ENCODE results near the gene SIGLEC1. TPM values are rescaled to one million over a fixed set of nuclear protein-coding genes. Genes with fewer than 3 reads are reported as not detected.

SIGLEC1 gene
- polyA plus RNA-seq, 6 donors from 2014 or later, result not detected

- H3K9me3 Mint-ChIP-seq, result peaks cover 0 to 2% (median 0%) of the 10 kb centered on the region in 7 donors
- DNase-seq, result no peak
Observed at GRCh38 chr20:3729811-3730540, 17.6 kb upstream of the SIGLEC1 start.

GRCh38 chr20:3729378-3729777 is 17.0 kb upstream of the SIGLEC1 start:
- H3K27me3 Mint-ChIP-seq, result peaks cover 31 to 74% (median 67%) of the 10 kb centered on the region in 3 donors
- no peak overlapping the region for H3K27ac Mint-ChIP-seq
- H3K36me3 Mint-ChIP-seq, result no peaks in the 10 kb centered on the region
- ATAC-seq (ENCODE audit: low read depth in 2 of 2) (no peak), DNase-seq (no peak)
- no peaks in the 10 kb centered on the region for H3K4me1 Mint-ChIP-seq
- no peak overlapping the region for H3K4me3 Mint-ChIP-seq
- H3K9me3 Mint-ChIP-seq, result peaks cover 0 to 2% (median 0%) of the 10 kb centered on the region in 7 donors

More at GRCh38 chr20:3729811-3730540, 17.6 kb upstream of the SIGLEC1 start:
- ATAC-seq (ENCODE audit: low read depth in 2 of 2), result no peak
- H3K4me1 Mint-ChIP-seq, result no peaks in the 10 kb centered on the region
- H3K36me3 Mint-ChIP-seq, result no peaks in the 10 kb centered on the region
- no peak overlapping the region for H3K27ac Mint-ChIP-seq
- peaks cover 34 to 73% (median 67%) of the 10 kb centered on the region in 3 donors for H3K27me3 Mint-ChIP-seq
- H3K4me3 Mint-ChIP-seq, result peak overlapping the region in 3 of 8 donors; percentile 37 to 68 (median 47)

- Mint-ChIP-seq H3K27me3 (peaks cover 31 to 76% (median 66%) of the 10 kb centered on the region in 3 donors), H3K4me1 (no peaks in the 10 kb centered on the region), H3K36me3 (no peaks in the 10 kb centered on the region), H3K9me3 (peaks cover 0 to 2% (median 0%) of the 10 kb centered on the region in 7 donors), H3K4me3 (no peak overlapping the region), H3K27ac (no peak overlapping the region)
- ATAC-seq (ENCODE audit: low read depth in 2 of 2), result no peak
- DNase-seq, result no peak
Observed at GRCh38 chr20:3728876-3729275, 16.5 kb upstream of the SIGLEC1 start.

- ATAC-seq (ENCODE audit: low read depth in 2 of 2), result no peak
- Mint-ChIP-seq H3K4me3 (no peak overlapping the region), H3K27me3 (peaks cover 28 to 70% (median 61%) of the 10 kb centered on the region in 3 donors), H3K4me1 (no peaks in the 10 kb centered on the region), H3K9me3 (peaks cover 0 to 2% (median 0%) of the 10 kb centered on the region in 7 donors), H3K36me3 (no peaks in the 10 kb centered on the region), H3K27ac (no peak overlapping the region)
- DNase-seq, result no peak
Observed at GRCh38 chr20:3728354-3728753, 16.0 kb upstream of the SIGLEC1 start.

- Mint-ChIP-seq H3K4me1 (no peaks in the 10 kb centered on the region), H3K27ac (no peak overlapping the region), H3K4me3 (no peak overlapping the region), H3K36me3 (no peaks in the 10 kb centered on the region), H3K27me3 (peaks cover 25 to 64% (median 61%) of the 10 kb centered on the region in 3 donors), H3K9me3 (no peaks in the 10 kb centered on the region)
- no peak for ATAC-seq (ENCODE audit: low read depth in 2 of 2)
- no peak for DNase-seq
Observed at GRCh38 chr20:3727401-3728021, 15.1 kb upstream of the SIGLEC1 start.

- DNase-seq (no peak), ATAC-seq (ENCODE audit: low read depth in 2 of 2) (no peak)
- H3K9me3 Mint-ChIP-seq, result peaks cover 0 to 2% (median 0%) of the 10 kb centered on the region in 7 donors
- no peak overlapping the region for H3K4me3 Mint-ChIP-seq
- H3K27me3 Mint-ChIP-seq, result peaks cover 25 to 61% (median 48%) of the 10 kb centered on the region in 3 donors
- no peak overlapping the region for H3K27ac Mint-ChIP-seq
- no peaks in the 10 kb centered on the region for H3K36me3 Mint-ChIP-seq
- peaks cover 0 to 9% (median 0%) of the 10 kb centered on the region in 3 donors for H3K4me1 Mint-ChIP-seq
Observed at GRCh38 chr20:3724356-3724755, 12.0 kb upstream of the SIGLEC1 start.

- peaks cover 0 to 2% (median 0%) of the 10 kb centered on the region in 7 donors for H3K9me3 Mint-ChIP-seq
- no peaks in the 10 kb centered on the region for H3K36me3 Mint-ChIP-seq
- no peak for DNase-seq
- peaks cover 0 to 9% (median 0%) of the 10 kb centered on the region in 3 donors for H3K4me1 Mint-ChIP-seq
- ATAC-seq (ENCODE audit: low read depth in 2 of 2), result no peak
- H3K4me3 Mint-ChIP-seq, result no peak overlapping the region
- H3K27me3 Mint-ChIP-seq, result peaks cover 22 to 55% (median 41%) of the 10 kb centered on the region in 3 donors
- no peak overlapping the region for H3K27ac Mint-ChIP-seq
Observed at GRCh38 chr20:3723284-3723683, 10.9 kb upstream of the SIGLEC1 start.

GRCh38 chr20:3721912-3722311 is 9.5 kb upstream of the SIGLEC1 start:
- Mint-ChIP-seq H3K27ac (no peak overlapping the region), H3K4me3 (no peak overlapping the region), H3K9me3 (peaks cover 0 to 2% (median 0%) of the 10 kb centered on the region in 7 donors), H3K36me3 (no peaks in the 10 kb centered on the region), H3K27me3 (peaks cover 10 to 51% (median 35%) of the 10 kb centered on the region in 3 donors), H3K4me1 (peaks cover 0 to 9% (median 0%) of the 10 kb centered on the region in 3 donors)
- DNase-seq (no peak), ATAC-seq (ENCODE audit: low read depth in 2 of 2) (no peak)

- no peak for DNase-seq
Observed at GRCh38 chr20:3720626-3721025, 8.2 kb upstream of the SIGLEC1 start.

GRCh38 chr20:3720068-3720467 is 7.7 kb upstream of the SIGLEC1 start:
- DNase-seq (no peak), ATAC-seq (ENCODE audit: low read depth in 2 of 2) (no peak)
- Mint-ChIP-seq H3K27ac (peak overlapping the region in 1 of 6 donors; percentile 16), H3K9me3 (peaks cover 0 to 2% (median 0%) of the 10 kb centered on the region in 7 donors), H3K36me3 (no peaks in the 10 kb centered on the region), H3K27me3 (peaks cover 8 to 40% (median 28%) of the 10 kb centered on the region in 3 donors), H3K4me3 (no peak overlapping the region), H3K4me1 (peaks cover 0 to 9% (median 0%) of the 10 kb centered on the region in 3 donors)

More at GRCh38 chr20:3720626-3721025, 8.2 kb upstream of the SIGLEC1 start:
- Mint-ChIP-seq H3K27ac (no peak overlapping the region), H3K4me1 (peaks cover 0 to 9% (median 0%) of the 10 kb centered on the region in 3 donors), H3K9me3 (peaks cover 0 to 2% (median 0%) of the 10 kb centered on the region in 7 donors), H3K36me3 (no peaks in the 10 kb centered on the region), H3K27me3 (peaks cover 8 to 41% (median 28%) of the 10 kb centered on the region in 3 donors), H3K4me3 (no peak overlapping the region)
- peak in 1 of 2 donors; percentile 32 for ATAC-seq (ENCODE audit: low read depth in 2 of 2)

GRCh38 chr20:3719046-3719445 is 6.6 kb upstream of the SIGLEC1 start:
- Mint-ChIP-seq H3K27ac (no peak overlapping the region), H3K27me3 (peaks cover 8 to 32% (median 28%) of the 10 kb centered on the region in 3 donors), H3K9me3 (peaks cover 0 to 2% (median 0%) of the 10 kb centered on the region in 7 donors), H3K4me1 (peaks cover 0 to 9% (median 0%) of the 10 kb centered on the region in 3 donors), H3K4me3 (no peak overlapping the region), H3K36me3 (no peaks in the 10 kb centered on the region)
- no peak for DNase-seq
- no peak for ATAC-seq (ENCODE audit: low read depth in 2 of 2)

- Mint-ChIP-seq H3K27ac (peak overlapping the region in 1 of 6 donors; percentile 48), H3K4me3 (no peak overlapping the region), H3K36me3 (no peaks in the 10 kb centered on the region), H3K27me3 (peaks cover 9 to 34% (median 32%) of the 10 kb centered on the region in 3 donors), H3K4me1 (peaks cover 0 to 9% (median 8%) of the 10 kb centered on the region in 3 donors), H3K9me3 (peaks cover 0 to 2% (median 0%) of the 10 kb centered on the region in 7 donors)
- DNase-seq (peak; percentile 12), ATAC-seq (ENCODE audit: low read depth in 2 of 2) (peak; percentile 45 to 55)
Observed at GRCh38 chr20:3716195-3716834, 3.9 kb upstream of the SIGLEC1 start.

GRCh38 chr20:3714092-3714491 is 1.7 kb upstream of the SIGLEC1 start:
- no peaks in the 10 kb centered on the region for H3K36me3 Mint-ChIP-seq
- DNase-seq (no peak), ATAC-seq (ENCODE audit: low read depth in 2 of 2) (no peak)
- H3K27ac Mint-ChIP-seq, result peak overlapping the region in 1 of 6 donors; percentile 47
- H3K27me3 Mint-ChIP-seq, result peaks cover 7 to 29% (median 24%) of the 10 kb centered on the region in 3 donors
- peaks cover 0 to 8% (median 0%) of the 10 kb centered on the region in 3 donors for H3K4me1 Mint-ChIP-seq
- H3K9me3 Mint-ChIP-seq, result no peaks in the 10 kb centered on the region
- H3K4me3 Mint-ChIP-seq, result no peak overlapping the region
